Thyroid gland (tissue), 4 donors: ENCODE measurements around the gene OSBPL5. TPM values are rescaled to one million over a fixed set of nuclear protein-coding genes. Genes with fewer than 3 reads are reported as not detected.

Experiments
- DNase-seq, 2 donors: peaks; one replicate each; pipeline ENCODE4 v3.0.0-alpha.2; 2019
- H3K27ac ChIP-seq, 3 donors: fragments of 200-600 bp; sonication (generic); 1 replicate in 2 of 3; 2 replicates in 1 of 3; pipeline ENCODE4 v1.5.1; 2016 to 2019; ENCODE audit warnings: mild to moderate bottlenecking in 1 of 3, moderate library complexity in 1 of 3
- H3K27me3 ChIP-seq: fragments of 200-600 bp; sonication (generic); one replicate; pipeline ENCODE4 v1.5.1; 2019
- H3K36me3 ChIP-seq, 2 donors: fragments of 200-600 bp; sonication (generic); one replicate each; pipeline ENCODE4 v1.5.1; 2016 to 2019
- H3K4me1 ChIP-seq, 2 donors: fragments of 200-600 bp; sonication (generic); one replicate each; pipeline ENCODE4 v1.5.1; 2017 to 2019
- H3K4me3 ChIP-seq, 3 donors: fragments of 200-600 bp; sonication (generic); replicated peaks in 1 of 3; 1 replicate in 2 of 3; 2 replicates in 1 of 3; pipeline ENCODE4 v1.5.1; 2016; ENCODE audit warnings: mild to moderate bottlenecking in 1 of 3
- H3K9me3 ChIP-seq: fragments of 200-600 bp; sonication (generic); one replicate; pipeline ENCODE4 v1.5.1; 2017
- POLR2A ChIP-seq, 2 donors: fragments of 450-650 bp; IDR thresholded peaks; one replicate each; pipeline ENCODE4 v1.6.1; 2017; ENCODE audit warnings: antibody characterized with exemption in 2 of 2, mild to moderate bottlenecking in 2 of 2, moderate library complexity in 1 of 2
- WGBS, 2 donors: methylation state at CpG; one replicate each; pipeline ENCODE4 v1.1.5; 2017; 5-methylcytosine and 5-hydroxymethylcytosine counted together
- intact Hi-C: fragments of 100-400 bp; cut with DNase I; formaldehyde crosslinking; loops from one replicate; pipeline ENCODE4 v1.15.1; 2023
- total RNA-seq, 4 donors: library from RNA; depleted of rRNA; stranded (reverse); fragments of >200 nt; gene quantifications; one replicate each; pipeline ENCODE4 v1.2.3, GENCODE V29; 2016
- TF ChIP-seq, protein P1 (sequence below), 6 experiments: fragments of 200-600 bp in 3 of 6; fragments of 450-650 bp in 3 of 6; sonication (generic) in 3 of 6; IDR thresholded peaks; one replicate each; pipeline ENCODE4 v1.5.1; 2016 to 2019; ENCODE audit warnings: antibody characterized with exemption in 6 of 6, mild to moderate bottlenecking in 2 of 6, inconsistent platforms in 1 of 6, moderate library complexity in 1 of 6

Gene OSBPL5
- total RNA-seq, 4 donors from 2014 or later, result 24.2 to 46.7 (median 34.4) TPM

DNA sequence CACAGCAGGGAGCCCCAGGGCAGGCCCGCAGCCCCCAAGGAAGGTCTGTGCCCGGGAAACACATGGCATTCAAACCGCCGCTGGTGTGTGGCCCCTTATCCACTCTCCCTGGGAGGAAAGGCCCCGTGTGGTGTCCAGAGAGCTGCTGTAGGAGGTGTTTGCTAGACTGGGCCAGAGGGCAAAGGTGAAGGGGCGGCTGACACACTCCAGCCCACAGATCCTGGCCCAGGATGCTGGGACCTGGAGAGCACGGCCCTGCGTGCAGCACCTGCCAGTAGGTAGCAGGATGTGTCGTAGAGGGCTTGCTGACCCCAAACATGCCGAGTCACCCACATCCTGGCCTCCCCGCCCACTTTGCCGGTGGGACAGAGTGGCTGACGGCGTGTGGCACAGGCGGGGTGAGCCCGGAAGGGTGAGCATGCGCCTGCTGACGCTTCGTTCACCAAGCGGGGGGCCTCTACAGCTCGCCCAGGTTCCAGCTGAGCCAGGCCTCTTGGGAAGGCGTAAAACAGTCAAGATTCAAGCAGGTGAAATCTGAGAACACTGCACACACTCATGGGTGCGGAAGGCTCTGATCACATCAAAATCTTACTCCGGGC is 11.0 kb downstream of the OSBPL5 start:
- TF ChIP-seq POLR2A (IDR thresholded peaks at IDR 0.05), result no peak
- TF ChIP-seq, protein P1, sequence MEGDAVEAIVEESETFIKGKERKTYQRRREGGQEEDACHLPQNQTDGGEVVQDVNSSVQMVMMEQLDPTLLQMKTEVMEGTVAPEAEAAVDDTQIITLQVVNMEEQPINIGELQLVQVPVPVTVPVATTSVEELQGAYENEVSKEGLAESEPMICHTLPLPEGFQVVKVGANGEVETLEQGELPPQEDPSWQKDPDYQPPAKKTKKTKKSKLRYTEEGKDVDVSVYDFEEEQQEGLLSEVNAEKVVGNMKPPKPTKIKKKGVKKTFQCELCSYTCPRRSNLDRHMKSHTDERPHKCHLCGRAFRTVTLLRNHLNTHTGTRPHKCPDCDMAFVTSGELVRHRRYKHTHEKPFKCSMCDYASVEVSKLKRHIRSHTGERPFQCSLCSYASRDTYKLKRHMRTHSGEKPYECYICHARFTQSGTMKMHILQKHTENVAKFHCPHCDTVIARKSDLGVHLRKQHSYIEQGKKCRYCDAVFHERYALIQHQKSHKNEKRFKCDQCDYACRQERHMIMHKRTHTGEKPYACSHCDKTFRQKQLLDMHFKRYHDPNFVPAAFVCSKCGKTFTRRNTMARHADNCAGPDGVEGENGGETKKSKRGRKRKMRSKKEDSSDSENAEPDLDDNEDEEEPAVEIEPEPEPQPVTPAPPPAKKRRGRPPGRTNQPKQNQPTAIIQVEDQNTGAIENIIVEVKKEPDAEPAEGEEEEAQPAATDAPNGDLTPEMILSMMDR (IDR thresholded peaks at IDR 0.05), result no peak
- WGBS, 2 donors, result 56 to 84% methylated on average over 17 to 18 of the region's 24 CpGs
- Histone ChIP-seq H3K4me1 (peaks cover 8 to 44% of the 10 kb centered on the region in 2 donors), H3K27ac (peak overlapping the region in 2 of 3 donors; percentile 49 to 66), H3K4me3 (no peak overlapping the region), H3K27me3 (no peaks in the 10 kb centered on the region), H3K36me3 (no peaks in the 10 kb centered on the region), H3K9me3 (no peaks in the 10 kb centered on the region)
- no peak for DNase-seq
- intact Hi-C loops, result no loop called here

DNA sequence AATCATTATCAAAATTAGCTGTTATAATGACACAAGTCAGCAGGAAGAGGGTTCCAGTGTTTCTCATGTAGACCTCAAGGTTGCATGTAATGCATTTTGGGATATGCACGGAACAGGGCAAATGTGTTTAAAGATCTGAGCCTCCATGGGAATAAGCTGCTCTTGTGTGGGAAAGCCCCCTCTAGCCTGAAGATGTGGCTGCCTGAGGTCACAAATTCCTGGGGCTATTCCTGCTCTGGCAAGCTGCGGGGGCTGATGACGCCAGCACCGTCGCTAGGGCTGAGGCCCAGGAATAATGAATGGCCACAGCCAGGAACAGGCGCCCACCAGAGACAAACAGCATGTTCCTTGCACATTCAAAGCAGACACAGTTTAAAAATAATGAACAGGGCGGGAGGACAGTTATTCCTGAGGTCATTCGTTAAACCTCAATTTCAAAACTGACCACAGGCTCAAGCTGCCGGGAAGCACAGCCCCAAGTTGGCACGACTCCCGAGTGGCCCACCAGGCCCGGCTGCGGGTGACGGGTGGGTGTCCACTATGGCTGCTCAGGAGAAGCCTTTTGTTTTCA is 11.7 kb downstream of the OSBPL5 start:
- Histone ChIP-seq H3K4me1 (peaks cover 5 to 46% of the 10 kb centered on the region in 2 donors), H3K27ac (peak overlapping the region in 2 of 3 donors; percentile 49 to 66), H3K36me3 (no peaks in the 10 kb centered on the region), H3K4me3 (no peak overlapping the region), H3K27me3 (no peaks in the 10 kb centered on the region), H3K9me3 (no peaks in the 10 kb centered on the region)
- DNase-seq, result peak in 1 of 2 donors; percentile 31
- TF ChIP-seq, protein P1 (IDR thresholded peaks at IDR 0.05), result no peak
- no peak for TF ChIP-seq POLR2A (IDR thresholded peaks at IDR 0.05)
- WGBS, 2 donors, result 75 to 82% methylated on average over 14 of the region's 14 CpGs
- intact Hi-C loops, result no loop called here

DNA sequence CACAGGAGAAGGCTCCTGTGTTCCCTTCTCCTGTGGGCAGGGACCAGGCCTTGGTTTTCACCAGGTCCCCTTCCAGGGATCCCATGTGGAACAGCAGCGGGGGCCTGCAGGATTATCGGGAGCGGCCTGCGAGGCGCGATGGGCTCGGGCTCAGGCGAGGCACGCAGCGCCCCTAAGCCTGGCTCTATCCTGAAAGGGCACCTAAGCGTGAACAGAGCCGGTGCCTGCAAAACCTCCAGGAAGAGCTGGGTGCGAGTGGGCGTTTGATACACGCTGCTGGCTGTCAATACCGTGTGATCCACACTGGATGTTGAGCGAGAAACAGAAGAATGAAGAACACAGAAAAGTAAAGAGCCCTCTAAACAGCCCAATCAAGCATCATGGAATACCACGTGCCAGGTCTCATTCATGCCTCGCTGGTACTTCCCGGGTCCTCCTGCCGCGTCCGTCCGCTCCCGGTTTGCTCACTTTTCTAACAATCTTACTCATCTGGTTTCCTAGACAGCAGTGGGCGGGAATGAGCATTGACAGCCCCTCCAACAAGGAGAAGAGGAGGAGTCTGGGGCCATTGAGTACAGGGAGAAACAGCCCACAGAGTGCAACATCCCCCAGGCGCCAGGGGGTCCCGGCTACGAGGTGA is 12.5 kb downstream of the OSBPL5 start:
- TF ChIP-seq, protein P1 (IDR thresholded peaks at IDR 0.05), result no peak
- TF ChIP-seq POLR2A (IDR thresholded peaks at IDR 0.05), result no peak
- peak overlapping the region in 1 of 3 donors; percentile 36 for H3K27ac ChIP-seq

DNA sequence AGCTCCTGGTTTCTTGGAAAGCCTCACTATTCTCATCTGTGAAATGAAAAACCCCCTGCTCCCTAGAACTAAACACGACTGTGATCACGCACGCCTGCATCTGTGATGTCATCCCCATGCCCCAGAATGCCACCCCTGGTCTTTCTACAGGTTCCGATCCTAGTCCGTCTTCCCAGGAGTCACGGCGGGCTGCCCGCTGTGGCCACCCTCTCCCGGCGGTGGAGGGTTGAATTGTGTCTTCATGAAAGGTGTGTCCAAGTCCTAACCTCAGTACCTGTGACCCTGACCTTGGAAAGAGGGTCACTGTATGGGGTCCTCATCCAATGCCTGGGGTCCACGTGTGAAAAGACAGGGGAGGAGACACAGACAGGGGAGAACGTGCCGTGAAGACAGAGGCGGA is 14.4 kb downstream of the OSBPL5 start:
- no peak for DNase-seq
- H3K9me3 ChIP-seq, result no peaks in the 10 kb centered on the region
- intact Hi-C loops, result no loop called here
- H3K4me1 ChIP-seq, result peaks cover 0 to 37% of the 10 kb centered on the region in 2 donors
- H3K4me3 ChIP-seq, result no peak overlapping the region
- 94 to 95% methylated on average over 14 of the region's 14 CpGs for WGBS, 2 donors
- no peak overlapping the region for H3K27ac ChIP-seq
- TF ChIP-seq, protein P1 (IDR thresholded peaks at IDR 0.05), result no peak
- no peak for TF ChIP-seq POLR2A (IDR thresholded peaks at IDR 0.05)
- H3K27me3 ChIP-seq, result no peaks in the 10 kb centered on the region
- no peaks in the 10 kb centered on the region for H3K36me3 ChIP-seq

More for the DNA sequence above, 12.5 kb downstream of the OSBPL5 start:
- no peaks in the 10 kb centered on the region for H3K9me3 ChIP-seq
- DNase-seq, result no peak
- intact Hi-C loops, result no loop called here
- no peaks in the 10 kb centered on the region for H3K36me3 ChIP-seq
- H3K4me1 ChIP-seq, result peaks cover 4 to 50% of the 10 kb centered on the region in 2 donors
- WGBS, 2 donors, result 89 to 91% methylated on average over 29 of the region's 29 CpGs
- H3K27me3 ChIP-seq, result no peaks in the 10 kb centered on the region
- no peak overlapping the region for H3K4me3 ChIP-seq

DNA sequence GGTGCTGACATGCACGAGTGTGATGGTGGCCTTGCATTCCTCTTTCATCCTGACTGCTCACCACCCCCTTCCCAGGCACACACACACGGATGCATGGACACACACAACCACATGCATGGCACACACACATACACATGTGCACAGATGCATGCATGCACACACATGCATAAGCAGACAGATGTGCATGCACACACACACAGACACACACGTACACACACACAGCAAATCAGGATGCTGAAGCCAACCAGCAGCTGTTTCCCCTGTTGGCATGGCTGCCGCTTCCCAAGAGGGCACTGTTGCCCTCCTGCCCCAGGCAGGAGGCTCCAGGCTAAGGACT is 15.3 kb downstream of the OSBPL5 start:
- TF ChIP-seq POLR2A (IDR thresholded peaks at IDR 0.05), result no peak
- TF ChIP-seq, protein P1 (IDR thresholded peaks at IDR 0.05), result no peak
- peaks cover 0 to 37% of the 10 kb centered on the region in 2 donors for H3K4me1 ChIP-seq
- WGBS, 2 donors, result 72 to 93% methylated on average over 3 to 4 of the region's 4 CpGs
- no peak for DNase-seq
- no peaks in the 10 kb centered on the region for H3K9me3 ChIP-seq
- no peak overlapping the region for H3K27ac ChIP-seq
- intact Hi-C loops, result no loop called here
- no peak overlapping the region for H3K4me3 ChIP-seq
- H3K36me3 ChIP-seq, result no peaks in the 10 kb centered on the region
- H3K27me3 ChIP-seq, result no peaks in the 10 kb centered on the region
